GM12864 (cell line): ENCODE measurements around the gene NDST4.

Experiments used
- DNase-seq: peaks from one replicate; pipeline ENCODE4 v3.0.0-alpha.2; 2011; ENCODE audit warnings: low read depth
- H3K4me3 ChIP-seq: 2 replicates; pipeline ENCODE4 v1.5.1; 2011; ENCODE audit warnings: mild to moderate bottlenecking, low read depth, low read length, control low read depth
- CTCF ChIP-seq: IDR thresholded peaks from 2 replicates; pipeline ENCODE4 v1.5.1; 2011; ENCODE audit warnings: low read depth, mild to moderate bottlenecking, moderate library complexity, low read length, control low read depth, inconsistent platforms; ENCODE audit errors: missing control alignments

Gene NDST4

GRCh38 chr4:114921790-114922591, 191.4 kb downstream of the NDST4 start:
- TF ChIP-seq CTCF, result no peak
- DNase-seq, result no peak
- no peak overlapping the region for H3K4me3 ChIP-seq

- no peak for DNase-seq
- H3K4me3 ChIP-seq, result no peak overlapping the region
- TF ChIP-seq CTCF, result no peak
Observed at GRCh38 chr4:114921191-114921590, 192.2 kb downstream of the NDST4 start.

- no peak for DNase-seq
- H3K4me3 ChIP-seq, result no peak overlapping the region
- no peak for TF ChIP-seq CTCF
Observed at GRCh38 chr4:114911111-114911510, 202.3 kb downstream of the NDST4 start.

GRCh38 chr4:114907568-114907967, 205.9 kb downstream of the NDST4 start:
- DNase-seq, result no peak
- H3K4me3 ChIP-seq, result no peak overlapping the region
- TF ChIP-seq CTCF, result no peak

GRCh38 chr4:114905017-114905416, 208.4 kb downstream of the NDST4 start:
- H3K4me3 ChIP-seq, result no peak overlapping the region
- DNase-seq, result no peak
- TF ChIP-seq CTCF, result no peak

GRCh38 chr4:114900934-114901333, 212.5 kb downstream of the NDST4 start:
- H3K4me3 ChIP-seq, result no peak overlapping the region
- no peak for TF ChIP-seq CTCF
- no peak for DNase-seq

GRCh38 chr4:114890773-114891172, 222.6 kb downstream of the NDST4 start:
- TF ChIP-seq CTCF, result no peak
- DNase-seq, result no peak
- H3K4me3 ChIP-seq, result no peak overlapping the region
